Measurements from ENCODE around the gene ANXA1. TPM values are rescaled to one million over a fixed set of nuclear protein-coding genes. Genes with fewer than 3 reads are reported as not detected.
"Not testable (repeated sequence)": the region's sequence is repeated elsewhere in the genome, so short reads cannot be mapped to it uniquely, and the experiment has no call there.

Gene ANXA1
- total RNA-seq: 10 to 100 TPM; 41.2 to 82.7 (median 55.9) TPM

GRCh38 chr9:73151653-73152542 is at the start of gene ANXA1:
ANXA1 (plus strand) TSS chr9:73151865; CDS start chr9:73158536, 6,671 bp downstream.
- H3K4me1 Mint-ChIP-seq (ENCODE audit: low read depth): peaks cover 77% of the 10 kb centered on the region
- no peak for DNase-seq
- H3K36me3 Mint-ChIP-seq (ENCODE audit: insufficient read depth): peaks cover 6% of the 10 kb centered on the region
- no peaks in the 10 kb centered on the region for H3K27me3 Mint-ChIP-seq (ENCODE audit: low read depth)
- no peak for ATAC-seq
- H3K9me3 Mint-ChIP-seq: no peaks in the 10 kb centered on the region
- peak within 1 kb of the TSS; percentile 87 for H3K4me3 Mint-ChIP-seq

GRCh38 chr9:73104342-73104741 is 47.3 kb upstream of the ANXA1 start:
- Mint-ChIP-seq H3K9me3 (no peaks in the 10 kb centered on the region), H3K4me1 (ENCODE audit: low read depth) (no peaks in the 10 kb centered on the region), H3K36me3 (ENCODE audit: insufficient read depth) (no peaks in the 10 kb centered on the region), H3K27me3 (ENCODE audit: low read depth) (no peaks in the 10 kb centered on the region), H3K4me3 (no peak overlapping the region)
- DNase-seq: no peak
- ATAC-seq: no peak

GRCh38 chr9:73104921-73105320 is 46.7 kb upstream of the ANXA1 start:
- no peak for ATAC-seq
- H3K27me3 Mint-ChIP-seq (ENCODE audit: low read depth): no peaks in the 10 kb centered on the region
- no peak overlapping the region for H3K4me3 Mint-ChIP-seq
- no peaks in the 10 kb centered on the region for H3K4me1 Mint-ChIP-seq (ENCODE audit: low read depth)
- no peaks in the 10 kb centered on the region for H3K36me3 Mint-ChIP-seq (ENCODE audit: insufficient read depth)
- no peak for DNase-seq
- H3K9me3 Mint-ChIP-seq: no peaks in the 10 kb centered on the region

- not testable (repeated sequence) for H3K27me3 Mint-ChIP-seq (ENCODE audit: low read depth); H3K4me1 Mint-ChIP-seq (ENCODE audit: low read depth)
- ATAC-seq: peak; percentile 70 to 74
Observed at GRCh38 chr9:73107489-73108069, 44.1 kb upstream of the ANXA1 start.

GRCh38 chr9:73114058-73114457 is 37.6 kb upstream of the ANXA1 start:
- DNase-seq: no peak
- Mint-ChIP-seq H3K36me3 (ENCODE audit: insufficient read depth) (no peaks in the 10 kb centered on the region), H3K27me3 (ENCODE audit: low read depth) (no peaks in the 10 kb centered on the region), H3K9me3 (no peaks in the 10 kb centered on the region), H3K4me1 (ENCODE audit: low read depth) (peaks cover 43% of the 10 kb centered on the region), H3K4me3 (no peak overlapping the region)
- ATAC-seq: no peak

More at GRCh38 chr9:73107489-73108069, 44.1 kb upstream of the ANXA1 start:
- H3K9me3 Mint-ChIP-seq; H3K36me3 Mint-ChIP-seq (ENCODE audit: insufficient read depth); H3K4me3 Mint-ChIP-seq: not testable (repeated sequence)
- DNase-seq: peak; percentile 54

- no peak for ATAC-seq
- Mint-ChIP-seq H3K4me1 (ENCODE audit: low read depth) (peaks cover 43% of the 10 kb centered on the region), H3K9me3 (no peaks in the 10 kb centered on the region), H3K4me3 (no peak overlapping the region), H3K36me3 (ENCODE audit: insufficient read depth) (no peaks in the 10 kb centered on the region), H3K27me3 (ENCODE audit: low read depth) (no peaks in the 10 kb centered on the region)
- no peak for DNase-seq
Observed at GRCh38 chr9:73114958-73115357, 36.7 kb upstream of the ANXA1 start.

GRCh38 chr9:73116031-73116430 is 35.6 kb upstream of the ANXA1 start:
- H3K4me3 Mint-ChIP-seq: no peak overlapping the region

GRCh38 chr9:73116880-73117279 is 34.8 kb upstream of the ANXA1 start:
- no peaks in the 10 kb centered on the region for H3K27me3 Mint-ChIP-seq (ENCODE audit: low read depth)
- H3K4me1 Mint-ChIP-seq (ENCODE audit: low read depth): peaks cover 47% of the 10 kb centered on the region
- no peak overlapping the region for H3K4me3 Mint-ChIP-seq
- no peaks in the 10 kb centered on the region for H3K9me3 Mint-ChIP-seq
- no peaks in the 10 kb centered on the region for H3K36me3 Mint-ChIP-seq (ENCODE audit: insufficient read depth)
- DNase-seq (no peak), ATAC-seq (no peak)

More at GRCh38 chr9:73116031-73116430, 35.6 kb upstream of the ANXA1 start:
- Mint-ChIP-seq H3K36me3 (ENCODE audit: insufficient read depth) (no peaks in the 10 kb centered on the region), H3K4me1 (ENCODE audit: low read depth) (peaks cover 43% of the 10 kb centered on the region), H3K27me3 (ENCODE audit: low read depth) (no peaks in the 10 kb centered on the region), H3K9me3 (no peaks in the 10 kb centered on the region)
- no peak for DNase-seq
- ATAC-seq: peak; percentile 97 to 99

- no peaks in the 10 kb centered on the region for H3K9me3 Mint-ChIP-seq
- ATAC-seq (no peak), DNase-seq (no peak)
- H3K36me3 Mint-ChIP-seq (ENCODE audit: insufficient read depth): no peaks in the 10 kb centered on the region
- no peaks in the 10 kb centered on the region for H3K27me3 Mint-ChIP-seq (ENCODE audit: low read depth)
- no peak overlapping the region for H3K4me3 Mint-ChIP-seq
- peaks cover 46% of the 10 kb centered on the region for H3K4me1 Mint-ChIP-seq (ENCODE audit: low read depth)
Observed at GRCh38 chr9:73118286-73118685, 33.4 kb upstream of the ANXA1 start.

GRCh38 chr9:73118898-73119554 is 32.6 kb upstream of the ANXA1 start:
- ATAC-seq: no peak
- peaks cover 41% of the 10 kb centered on the region for H3K4me1 Mint-ChIP-seq (ENCODE audit: low read depth)
- H3K36me3 Mint-ChIP-seq (ENCODE audit: insufficient read depth): no peaks in the 10 kb centered on the region
- DNase-seq: no peak
- H3K9me3 Mint-ChIP-seq: no peaks in the 10 kb centered on the region
- H3K27me3 Mint-ChIP-seq (ENCODE audit: low read depth): no peaks in the 10 kb centered on the region
- H3K4me3 Mint-ChIP-seq: no peak overlapping the region

- Mint-ChIP-seq H3K9me3 (no peaks in the 10 kb centered on the region), H3K27me3 (ENCODE audit: low read depth) (no peaks in the 10 kb centered on the region), H3K36me3 (ENCODE audit: insufficient read depth) (no peaks in the 10 kb centered on the region), H3K4me1 (ENCODE audit: low read depth) (peaks cover 18% of the 10 kb centered on the region), H3K4me3 (no peak overlapping the region)
- no peak for ATAC-seq
- no peak for DNase-seq
Observed at GRCh38 chr9:73121375-73121935, 30.2 kb upstream of the ANXA1 start.

- no peaks in the 10 kb centered on the region for H3K36me3 Mint-ChIP-seq (ENCODE audit: insufficient read depth)
- peaks cover 17% of the 10 kb centered on the region for H3K4me1 Mint-ChIP-seq (ENCODE audit: low read depth)
- DNase-seq (no peak), ATAC-seq (peak in 1 of 2 donors; percentile 18)
- no peaks in the 10 kb centered on the region for H3K9me3 Mint-ChIP-seq
- H3K4me3 Mint-ChIP-seq: no peak overlapping the region
- no peaks in the 10 kb centered on the region for H3K27me3 Mint-ChIP-seq (ENCODE audit: low read depth)
Observed at GRCh38 chr9:73125651-73126050, 26.0 kb upstream of the ANXA1 start.

- DNase-seq (no peak), ATAC-seq (no peak)
- no peaks in the 10 kb centered on the region for H3K36me3 Mint-ChIP-seq (ENCODE audit: insufficient read depth)
- H3K9me3 Mint-ChIP-seq: no peaks in the 10 kb centered on the region
- no peaks in the 10 kb centered on the region for H3K27me3 Mint-ChIP-seq (ENCODE audit: low read depth)
- peak overlapping the region; percentile 13 for H3K4me3 Mint-ChIP-seq
- peaks cover 36% of the 10 kb centered on the region for H3K4me1 Mint-ChIP-seq (ENCODE audit: low read depth)
Observed at GRCh38 chr9:73129941-73130685, 21.6 kb upstream of the ANXA1 start.

- H3K36me3 Mint-ChIP-seq (ENCODE audit: insufficient read depth): no peaks in the 10 kb centered on the region
- peak overlapping the region; percentile 79 for H3K4me3 Mint-ChIP-seq
- no peak for ATAC-seq
- no peaks in the 10 kb centered on the region for H3K27me3 Mint-ChIP-seq (ENCODE audit: low read depth)
- peaks cover 45% of the 10 kb centered on the region for H3K4me1 Mint-ChIP-seq (ENCODE audit: low read depth)
- no peaks in the 10 kb centered on the region for H3K9me3 Mint-ChIP-seq
- no peak for DNase-seq
Observed at GRCh38 chr9:73131461-73131860, 20.2 kb upstream of the ANXA1 start.
